ENCODE data around the gene GALNT16. TPM values are rescaled to one million over a fixed set of nuclear protein-coding genes. Genes with fewer than 3 reads are reported as not detected.

Gene GALNT16
- total and polyA plus RNA-seq, 2 experiments from 2014 or later = 1.7 to 2.6 TPM

DNA sequence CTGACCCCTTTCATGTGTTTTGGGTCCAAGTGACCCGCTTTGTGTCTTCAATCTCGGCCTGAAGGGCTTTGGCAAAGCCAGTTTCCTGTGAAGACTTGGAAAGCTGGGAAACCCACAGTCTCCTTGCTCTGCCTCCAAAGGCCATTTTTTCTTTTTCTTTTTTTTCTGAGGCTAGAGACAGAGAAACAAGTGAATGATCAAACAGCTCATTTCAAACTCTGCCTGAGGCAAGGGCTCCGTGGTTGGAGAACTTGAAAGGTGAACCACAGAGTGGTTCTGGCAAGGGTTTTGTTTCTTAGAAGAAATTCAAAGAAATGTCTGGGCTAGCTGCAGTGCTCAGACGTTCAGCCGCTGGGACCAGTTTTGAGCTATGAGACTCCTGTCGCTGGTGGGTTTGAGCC, 75.4 kb downstream of the GALNT16 start:
- Histone ChIP-seq H2AFZ (no peak overlapping the region), H4K20me1 (ENCODE audit: insufficient read depth, poor library complexity, severe bottlenecking) (no peaks in the 10 kb centered on the region), H3K4me1 (ENCODE audit: insufficient read depth) (no peaks in the 10 kb centered on the region), H3K9me3 (ENCODE audit: low read depth) (no peaks in the 10 kb centered on the region), H3K79me2 (no peaks in the 10 kb centered on the region), H3K9me2 (replicated peaks; ENCODE audit: insufficient read depth) (no peaks in the 10 kb centered on the region), H3K36me3 (replicated peaks; ENCODE audit: insufficient read depth, low read depth) (no peaks in the 10 kb centered on the region), H3K4me2 (no peak overlapping the region), H3K4me3 (no peak overlapping the region), H3K27me3 (no peaks in the 10 kb centered on the region), H3K27ac (no peak overlapping the region)
- TF ChIP-seq EZH2 (IDR thresholded peaks at IDR 0.05; ENCODE audit: borderline replicate concordance) = no peak
- TF ChIP-seq, protein P1, sequence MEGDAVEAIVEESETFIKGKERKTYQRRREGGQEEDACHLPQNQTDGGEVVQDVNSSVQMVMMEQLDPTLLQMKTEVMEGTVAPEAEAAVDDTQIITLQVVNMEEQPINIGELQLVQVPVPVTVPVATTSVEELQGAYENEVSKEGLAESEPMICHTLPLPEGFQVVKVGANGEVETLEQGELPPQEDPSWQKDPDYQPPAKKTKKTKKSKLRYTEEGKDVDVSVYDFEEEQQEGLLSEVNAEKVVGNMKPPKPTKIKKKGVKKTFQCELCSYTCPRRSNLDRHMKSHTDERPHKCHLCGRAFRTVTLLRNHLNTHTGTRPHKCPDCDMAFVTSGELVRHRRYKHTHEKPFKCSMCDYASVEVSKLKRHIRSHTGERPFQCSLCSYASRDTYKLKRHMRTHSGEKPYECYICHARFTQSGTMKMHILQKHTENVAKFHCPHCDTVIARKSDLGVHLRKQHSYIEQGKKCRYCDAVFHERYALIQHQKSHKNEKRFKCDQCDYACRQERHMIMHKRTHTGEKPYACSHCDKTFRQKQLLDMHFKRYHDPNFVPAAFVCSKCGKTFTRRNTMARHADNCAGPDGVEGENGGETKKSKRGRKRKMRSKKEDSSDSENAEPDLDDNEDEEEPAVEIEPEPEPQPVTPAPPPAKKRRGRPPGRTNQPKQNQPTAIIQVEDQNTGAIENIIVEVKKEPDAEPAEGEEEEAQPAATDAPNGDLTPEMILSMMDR (IDR thresholded peaks at IDR 0.05; ENCODE audit: poor library complexity) = no peak
- no peak for TF ChIP-seq EZH2phosphoT487 (IDR thresholded peaks at IDR 0.05; ENCODE audit: low read depth, severe bottlenecking, unreplicated experiment)
- DNase-seq (ENCODE audit: low spot score) = no peak
- 70% methylated on average over 6 of the region's 6 CpGs for WGBS (ENCODE audit: low lambda C conversion rate, missing lambda C conversion rate)

DNA sequence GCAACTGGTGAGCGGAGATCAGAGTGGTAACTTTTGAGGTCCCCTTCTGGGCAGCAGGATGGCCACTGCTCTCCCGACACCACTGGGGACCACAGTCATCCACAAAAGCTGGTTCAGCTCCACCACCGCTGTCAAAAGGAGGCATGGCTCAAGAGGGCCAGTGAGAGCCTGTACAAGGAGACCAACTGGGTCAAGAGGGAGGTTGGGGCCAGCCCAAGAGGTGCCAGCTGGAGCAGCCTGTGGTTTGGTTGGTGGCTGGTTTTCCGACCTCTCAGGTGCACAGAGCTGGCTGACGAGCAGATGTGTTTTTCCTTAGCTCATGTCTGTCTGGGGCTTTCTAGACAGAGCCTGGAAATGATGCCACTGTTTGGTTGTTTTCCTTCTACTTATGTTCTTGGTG, 78.0 kb downstream of the GALNT16 start:
- TF ChIP-seq EZH2 (IDR thresholded peaks at IDR 0.05; ENCODE audit: borderline replicate concordance) = no peak
- no peak for TF ChIP-seq EZH2phosphoT487 (IDR thresholded peaks at IDR 0.05; ENCODE audit: low read depth, severe bottlenecking, unreplicated experiment)
- TF ChIP-seq, protein P1 (IDR thresholded peaks at IDR 0.05; ENCODE audit: poor library complexity) = no peak
- H3K9me2 ChIP-seq (replicated peaks; ENCODE audit: insufficient read depth) = no peaks in the 10 kb centered on the region
- no peak overlapping the region for H2AFZ ChIP-seq
- no peaks in the 10 kb centered on the region for H3K4me1 ChIP-seq (ENCODE audit: insufficient read depth)
- no peaks in the 10 kb centered on the region for H3K27me3 ChIP-seq
- no peaks in the 10 kb centered on the region for H3K36me3 ChIP-seq (replicated peaks; ENCODE audit: insufficient read depth, low read depth)
- no peak overlapping the region for H3K4me3 ChIP-seq
- no peak overlapping the region for H3K4me2 ChIP-seq
- H3K27ac ChIP-seq = no peak overlapping the region
- no peaks in the 10 kb centered on the region for H3K79me2 ChIP-seq
- 92% methylated on average over 5 of the region's 5 CpGs for WGBS (ENCODE audit: low lambda C conversion rate, missing lambda C conversion rate)
- no peaks in the 10 kb centered on the region for H4K20me1 ChIP-seq (ENCODE audit: insufficient read depth, poor library complexity, severe bottlenecking)
- DNase-seq (ENCODE audit: low spot score) = no peak
- no peaks in the 10 kb centered on the region for H3K9me3 ChIP-seq (ENCODE audit: low read depth)

DNA sequence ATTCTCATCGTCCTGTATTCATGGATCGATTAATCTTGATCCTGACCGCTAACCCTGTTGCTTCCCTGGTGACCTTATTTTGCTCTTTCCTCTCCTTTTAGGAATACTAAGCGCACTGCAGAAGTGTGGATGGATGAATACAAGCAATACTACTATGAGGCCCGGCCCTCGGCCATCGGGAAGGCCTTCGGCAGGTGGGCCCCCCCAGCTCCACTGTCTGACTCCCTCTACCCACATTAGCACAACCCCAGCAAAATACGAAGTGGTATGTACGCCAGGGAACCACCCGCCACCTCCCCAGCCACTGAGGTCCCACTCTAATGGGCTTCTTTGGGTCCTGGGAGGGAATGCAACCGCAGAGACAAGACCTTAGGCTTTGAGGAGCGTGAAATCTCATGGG, 79.5 kb downstream of the GALNT16 start:
- H3K27ac ChIP-seq = no peak overlapping the region
- no peaks in the 10 kb centered on the region for H3K9me3 ChIP-seq (ENCODE audit: low read depth)
- H3K79me2 ChIP-seq = no peaks in the 10 kb centered on the region
- H4K20me1 ChIP-seq (ENCODE audit: insufficient read depth, poor library complexity, severe bottlenecking) = no peaks in the 10 kb centered on the region
- 96% methylated on average over 13 of the region's 13 CpGs for WGBS (ENCODE audit: low lambda C conversion rate, missing lambda C conversion rate)
- H3K9me2 ChIP-seq (replicated peaks; ENCODE audit: insufficient read depth) = no peaks in the 10 kb centered on the region
- no peaks in the 10 kb centered on the region for H3K36me3 ChIP-seq (replicated peaks; ENCODE audit: insufficient read depth, low read depth)
- DNase-seq (ENCODE audit: low spot score) = no peak
- no peak overlapping the region for H2AFZ ChIP-seq
- no peak overlapping the region for H3K4me3 ChIP-seq
- no peaks in the 10 kb centered on the region for H3K27me3 ChIP-seq
- no peak overlapping the region for H3K4me2 ChIP-seq
- no peak for TF ChIP-seq EZH2phosphoT487 (IDR thresholded peaks at IDR 0.05; ENCODE audit: low read depth, severe bottlenecking, unreplicated experiment)
- no peak for TF ChIP-seq EZH2 (IDR thresholded peaks at IDR 0.05; ENCODE audit: borderline replicate concordance)
- TF ChIP-seq, protein P1 (IDR thresholded peaks at IDR 0.05; ENCODE audit: poor library complexity) = no peak
- no peaks in the 10 kb centered on the region for H3K4me1 ChIP-seq (ENCODE audit: insufficient read depth)
